WTC11 (cell line): ENCODE data around the gene ZFR.

Experiments
- ATF2 ChIP-seq: sonication (generic); formaldehyde crosslinking; IDR thresholded peaks from 2 replicates; pipeline ENCODE4 v1.8.1; 2022; ENCODE audit warnings: low read depth, missing genetic modification reagents, borderline replicate concordance
- CBFB ChIP-seq: sonication (generic); formaldehyde crosslinking; IDR thresholded peaks from 2 replicates; pipeline ENCODE4 v1.8.1; 2022; ENCODE audit warnings: mild to moderate bottlenecking, low read depth, missing genetic modification reagents
- CREM ChIP-seq: sonication (generic); formaldehyde crosslinking; IDR thresholded peaks from 2 replicates; pipeline ENCODE4 v1.8.1; 2022; ENCODE audit warnings: mild to moderate bottlenecking, missing genetic modification reagents, moderate library complexity
- CTCF ChIP-seq: fragments of 200-600 bp; IDR thresholded peaks from 2 replicates; pipeline ENCODE4 v1.8.0; 2022; ENCODE audit warnings: antibody characterized with exemption
- E2F1 ChIP-seq: sonication (generic); formaldehyde crosslinking; IDR thresholded peaks from 2 replicates; pipeline ENCODE4 v1.8.0; 2022; ENCODE audit warnings: mild to moderate bottlenecking, missing genetic modification reagents
- E2F4 ChIP-seq: sonication (generic); formaldehyde crosslinking; IDR thresholded peaks from 2 replicates; pipeline ENCODE4 v1.8.1; 2022; ENCODE audit warnings: low read depth, mild to moderate bottlenecking, moderate library complexity, missing genetic modification reagents, borderline replicate concordance
- ELF4 ChIP-seq: sonication (generic); formaldehyde crosslinking; IDR thresholded peaks from 2 replicates; pipeline ENCODE4 v1.8.1; 2022; ENCODE audit warnings: low read depth, mild to moderate bottlenecking, moderate library complexity, missing genetic modification reagents
- GABPB1 ChIP-seq: sonication (generic); formaldehyde crosslinking; IDR thresholded peaks from 2 replicates; pipeline ENCODE4 v1.8.1; 2023; ENCODE audit warnings: mild to moderate bottlenecking, missing genetic modification reagents
- IRF2 ChIP-seq: sonication (generic); formaldehyde crosslinking; IDR thresholded peaks from 2 replicates; pipeline ENCODE4 v1.8.0; 2022; ENCODE audit warnings: low read depth, missing genetic modification reagents, borderline replicate concordance
- MYBL2 ChIP-seq: sonication (generic); formaldehyde crosslinking; IDR thresholded peaks from 2 replicates; pipeline ENCODE4 v1.8.1; 2023; ENCODE audit warnings: mild to moderate bottlenecking, moderate library complexity, missing genetic modification reagents
- PREB ChIP-seq: sonication (generic); formaldehyde crosslinking; IDR thresholded peaks from 2 replicates; pipeline ENCODE4 v1.8.1; 2022; ENCODE audit warnings: mild to moderate bottlenecking, missing genetic modification reagents, moderate library complexity, borderline replicate concordance
- SP1 ChIP-seq: sonication (generic); formaldehyde crosslinking; conservative IDR thresholded peaks from 2 replicates; pipeline ENCODE4 v1.8.1; 2022; ENCODE audit warnings: missing genetic modification reagents
- USF1 ChIP-seq: sonication (generic); formaldehyde crosslinking; IDR thresholded peaks from 2 replicates; pipeline ENCODE4 v1.8.0; 2022; ENCODE audit warnings: mild to moderate bottlenecking, missing genetic modification reagents

GRCh38 chr5:32394981-32395380 is 49.6 kb downstream of the ZFR start:
- TF ChIP-seq MYBL2 (CRISPR knock-in tag), result no peak
- no peak for TF ChIP-seq CTCF
- TF ChIP-seq CREM, result no peak
- no peak for TF ChIP-seq E2F1 (CRISPR knock-in tag)
- TF ChIP-seq E2F4 (CRISPR knock-in tag), result no peak
- TF ChIP-seq GABPB1 (CRISPR knock-in tag), result no peak
- TF ChIP-seq IRF2 (CRISPR knock-in tag), result no peak
- no peak for TF ChIP-seq USF1 (CRISPR knock-in tag)
- no peak for TF ChIP-seq ELF4 (CRISPR knock-in tag)
- no peak for TF ChIP-seq ATF2
- no peak for TF ChIP-seq SP1 (CRISPR knock-in tag)
- TF ChIP-seq CBFB (CRISPR knock-in tag), result no peak
- no peak for TF ChIP-seq PREB (CRISPR knock-in tag)
